GDM1 (cell line): ENCODE data around the gene ADAMTS17.

ENCODE experiments used
- DNase-seq: peaks from one replicate; lab custom pipeline; 2025; lab: John Stamatoyannopoulos, UW

The ADAMTS17 gene

DNA sequence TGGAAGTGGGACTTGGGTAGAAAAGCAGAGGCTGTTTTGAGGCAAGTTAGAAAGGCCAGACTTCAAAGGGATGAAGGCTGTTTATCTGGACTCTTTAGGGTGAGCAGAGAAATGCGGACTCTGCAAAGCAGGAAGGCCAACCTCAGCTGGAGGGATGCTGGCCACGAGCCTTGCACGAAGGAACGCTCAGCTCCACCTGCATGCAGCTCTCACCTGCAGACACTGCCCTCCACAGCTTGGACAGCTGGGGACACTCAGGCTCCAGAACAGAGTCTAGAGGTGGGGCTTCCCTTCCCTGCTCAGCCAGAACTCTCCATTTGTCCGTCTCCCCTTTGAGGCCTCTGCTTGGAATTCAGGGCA lies 229.7 kb downstream of the ADAMTS17 start:
- no peak for DNase-seq

- DNase-seq, result no peak
Observed at GRCh38 chr15:100111125-100112060, 230.4 kb downstream of the ADAMTS17 start.

- DNase-seq, result no peak
Observed at GRCh38 chr15:100109486-100110035, 232.2 kb downstream of the ADAMTS17 start.

DNA sequence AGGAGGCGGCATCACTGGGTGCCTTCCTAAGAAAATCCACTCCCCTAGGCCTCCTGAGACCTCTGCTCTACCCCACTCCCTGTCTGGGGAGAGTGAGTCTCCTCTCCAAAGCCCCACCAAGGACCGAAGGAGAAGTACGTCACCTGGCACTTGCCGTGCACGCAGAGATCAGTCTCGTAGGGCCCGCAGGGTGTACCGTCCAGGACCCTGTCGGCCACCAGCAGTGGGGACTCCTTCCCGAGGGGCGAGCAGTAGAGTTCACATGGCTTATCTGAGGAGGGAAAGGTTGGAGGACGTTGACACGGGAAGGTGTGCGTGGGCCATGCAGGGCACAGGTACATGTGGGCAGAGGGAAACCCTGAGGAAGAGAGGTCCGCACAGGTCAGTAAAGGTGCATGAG lies 232.9 kb downstream of the ADAMTS17 start:
- no peak for DNase-seq

DNA sequence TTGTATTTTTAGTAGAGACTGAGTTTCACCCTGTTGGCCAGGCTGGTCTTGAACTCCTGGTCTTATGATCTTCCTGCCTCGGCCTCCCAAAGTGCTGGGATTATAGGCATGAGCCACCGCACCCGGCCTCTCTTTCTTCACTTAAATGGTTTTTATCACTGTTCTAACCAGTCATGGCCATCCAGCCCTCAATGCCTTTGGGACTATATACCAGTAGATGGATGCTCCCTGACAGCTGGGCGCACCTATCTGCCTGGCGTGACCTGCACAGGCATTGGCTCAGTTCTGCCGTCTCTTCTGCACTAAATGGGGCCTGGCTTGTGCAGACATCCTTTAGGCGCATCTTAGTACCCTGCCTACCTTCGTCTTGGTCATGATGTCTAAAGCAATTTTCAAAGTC lies 233.4 kb downstream of the ADAMTS17 start:
- DNase-seq, result no peak

GRCh38 chr15:100107606-100108225 lies 234.1 kb downstream of the ADAMTS17 start:
- DNase-seq, result no peak

DNA sequence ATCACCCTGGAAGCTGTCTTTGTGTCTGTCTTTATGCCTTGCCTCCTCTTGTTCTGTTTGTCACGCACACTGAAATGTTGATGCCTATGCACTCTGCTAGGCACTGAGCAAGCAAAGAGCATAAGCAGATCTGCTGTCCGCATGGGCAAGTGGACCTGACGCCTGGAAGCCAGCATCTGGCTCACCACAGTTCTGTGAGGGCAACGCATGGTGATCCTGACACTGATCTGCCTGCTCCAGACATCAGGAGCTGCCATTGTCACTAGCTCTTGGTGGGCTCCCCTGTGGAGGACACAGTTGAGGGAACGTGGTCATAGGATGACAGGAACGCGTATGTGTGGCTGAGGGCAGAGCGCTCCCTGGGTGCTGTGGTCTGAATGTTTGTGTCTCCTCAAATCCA lies 234.6 kb downstream of the ADAMTS17 start:
- no peak for DNase-seq

DNA sequence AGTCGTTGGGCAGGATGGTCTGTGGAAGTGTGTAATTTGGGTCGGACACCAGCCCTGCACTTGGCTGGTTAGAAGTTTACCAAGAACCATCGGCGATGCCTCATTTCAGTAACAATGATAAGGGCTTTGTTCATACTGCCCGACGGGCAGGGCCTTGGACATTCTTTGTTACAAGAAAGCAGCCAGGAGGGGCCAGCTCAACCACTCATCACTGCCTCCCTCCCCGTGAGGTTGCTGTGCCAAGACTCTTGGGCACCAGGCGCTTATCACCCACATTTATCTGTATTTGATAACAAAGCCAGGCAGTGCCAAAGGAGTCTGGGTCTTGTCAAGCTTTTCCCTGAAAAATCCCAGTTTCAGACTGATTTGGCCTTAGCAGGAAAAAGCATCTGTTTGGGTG lies 235.0 kb downstream of the ADAMTS17 start:
- DNase-seq, result no peak

DNA sequence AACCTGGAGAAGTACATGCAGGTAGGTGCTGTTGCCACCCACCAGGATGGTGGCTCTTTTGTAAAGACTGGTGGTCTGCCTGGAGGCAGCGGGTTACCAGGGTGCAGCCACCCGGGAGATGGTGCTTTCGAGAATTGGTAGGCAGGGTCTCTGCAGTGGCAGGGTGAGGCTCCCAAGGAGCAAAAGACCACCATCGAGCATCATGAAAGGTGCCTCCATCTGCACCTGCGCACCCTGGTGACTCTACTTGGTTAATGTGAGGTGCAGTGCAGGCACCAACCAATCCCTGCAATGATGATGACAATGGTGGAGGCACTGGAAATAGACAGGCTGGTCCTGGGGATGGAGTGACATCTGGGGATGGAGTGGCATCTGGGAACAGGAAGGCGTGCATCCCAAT lies 236.7 kb downstream of the ADAMTS17 start:
- DNase-seq, result no peak

- no peak for DNase-seq
Observed at GRCh38 chr15:100104245-100104644, 237.5 kb downstream of the ADAMTS17 start.

DNA sequence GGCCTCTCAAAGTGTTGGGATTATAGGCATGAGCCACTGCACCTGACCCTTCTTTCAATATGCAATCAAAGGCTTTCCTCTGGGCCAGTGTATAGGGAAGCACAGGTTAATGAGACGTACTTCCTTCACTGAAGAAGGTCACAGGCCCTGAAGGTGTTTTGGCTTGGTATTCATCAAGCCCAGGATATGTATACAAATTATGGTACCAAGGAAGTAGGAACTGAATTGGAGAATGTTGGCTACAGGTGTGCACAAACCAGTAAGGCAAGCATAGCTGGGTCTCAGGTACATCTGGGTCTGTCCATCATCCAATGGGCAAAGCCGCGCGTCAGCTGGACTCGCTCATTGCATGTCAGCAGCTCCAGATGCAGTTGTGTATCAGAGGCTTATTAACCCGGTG lies 237.9 kb downstream of the ADAMTS17 start:
- no peak for DNase-seq

GRCh38 chr15:100101426-100102089 lies 240.2 kb downstream of the ADAMTS17 start:
- DNase-seq, result no peak

GRCh38 chr15:100100926-100101325 lies 240.8 kb downstream of the ADAMTS17 start:
- DNase-seq, result no peak

DNA sequence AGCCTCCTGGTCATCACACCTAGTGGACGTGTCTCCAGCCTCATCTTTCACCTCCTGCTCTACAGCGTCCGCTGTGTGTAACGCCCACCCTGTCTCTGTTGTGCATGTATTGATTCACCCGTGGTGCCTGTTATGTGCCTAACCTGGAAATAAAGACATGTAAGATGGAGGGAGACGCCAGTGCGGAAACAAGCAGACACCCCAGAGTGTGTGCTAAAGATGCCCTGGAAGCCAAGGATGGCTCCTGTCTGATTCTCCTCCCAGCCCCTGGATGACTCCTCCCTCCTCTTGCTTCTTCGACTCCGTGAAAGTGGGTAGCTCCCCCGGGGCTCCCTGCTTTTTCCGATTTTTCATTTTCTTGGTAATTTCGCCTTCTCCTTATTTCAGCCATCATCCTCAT lies 241.8 kb downstream of the ADAMTS17 start:
- DNase-seq, result no peak

GRCh38 chr15:100098705-100099104 lies 243.1 kb downstream of the ADAMTS17 start:
- no peak for DNase-seq

DNA sequence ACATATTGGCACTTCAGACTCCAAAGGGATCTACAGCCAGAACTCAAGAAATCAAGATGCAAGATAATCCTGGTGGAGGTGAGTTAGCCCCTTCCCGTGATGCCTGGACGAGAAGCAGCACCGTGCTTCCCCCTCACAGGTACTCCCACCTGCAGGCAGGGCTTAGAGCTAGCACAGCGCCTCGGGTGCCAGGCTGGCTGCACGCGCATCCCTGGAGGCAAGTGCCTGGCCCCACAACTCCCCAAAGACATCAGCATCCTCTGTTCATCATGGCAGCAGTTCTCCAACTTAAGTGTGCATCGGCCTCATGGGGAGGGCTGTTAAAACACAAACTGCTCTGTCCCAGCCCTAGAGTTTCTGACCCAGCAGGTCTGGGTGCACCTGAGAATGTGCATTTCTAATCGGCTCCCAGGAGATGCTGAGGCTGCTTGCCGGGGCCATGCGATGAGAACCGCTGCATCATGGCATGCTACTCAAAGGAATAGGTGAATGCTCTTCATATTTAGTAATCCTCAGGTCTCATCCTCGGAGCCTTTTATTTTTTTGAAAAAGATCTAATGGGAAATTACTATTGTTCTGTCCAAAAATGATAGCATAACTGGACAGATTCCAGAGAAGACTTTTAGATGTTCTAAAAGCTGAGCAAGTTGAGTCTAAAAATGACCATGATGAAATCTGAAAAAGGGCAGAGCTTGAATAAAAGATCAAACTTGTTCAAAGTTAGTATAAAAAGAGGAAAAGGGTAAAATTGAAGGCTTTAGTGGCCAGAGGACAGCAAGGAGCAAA lies 244.2 kb downstream of the ADAMTS17 start:
- DNase-seq, result no peak

DNA sequence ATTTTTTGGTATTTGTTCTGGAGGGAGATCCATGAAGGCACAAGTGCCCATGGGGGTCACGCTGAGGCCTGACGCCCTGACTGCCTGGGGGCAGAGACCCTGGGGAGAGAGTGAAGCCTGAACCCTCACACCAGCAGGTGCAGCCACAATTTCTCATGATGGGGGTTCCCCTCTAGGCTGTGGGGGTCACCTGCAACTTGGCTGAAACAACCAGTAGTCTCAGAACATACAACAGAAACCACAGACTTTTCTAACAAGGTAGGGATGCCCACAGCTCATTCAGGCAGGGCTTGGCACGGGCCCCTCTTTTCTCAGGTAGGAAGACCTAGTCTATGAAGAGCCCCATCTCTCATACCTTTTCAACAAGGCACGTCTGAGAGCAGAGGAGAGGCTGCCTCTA lies 245.1 kb downstream of the ADAMTS17 start:
- no peak for DNase-seq

DNA sequence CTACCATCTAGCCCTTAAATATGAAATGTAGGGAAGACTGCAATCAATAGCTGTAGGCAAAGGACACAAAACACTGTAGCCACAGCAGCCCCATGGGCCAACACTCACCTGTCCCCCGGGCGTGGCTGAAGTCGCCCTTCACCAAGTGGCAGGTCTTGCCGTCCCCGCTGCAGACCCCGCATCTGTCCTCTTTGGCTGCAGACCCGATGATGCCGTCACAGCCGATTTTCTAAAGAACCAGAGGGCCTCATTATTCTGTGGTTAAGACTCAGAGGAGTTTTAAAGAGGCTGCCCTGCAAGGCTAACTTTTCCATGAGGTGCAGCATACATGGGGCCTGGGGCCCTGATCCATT lies 245.6 kb downstream of the ADAMTS17 start:
- DNase-seq, result no peak

GRCh38 chr15:100095541-100096247 lies 246.1 kb downstream of the ADAMTS17 start:
- DNase-seq, result no peak

DNA sequence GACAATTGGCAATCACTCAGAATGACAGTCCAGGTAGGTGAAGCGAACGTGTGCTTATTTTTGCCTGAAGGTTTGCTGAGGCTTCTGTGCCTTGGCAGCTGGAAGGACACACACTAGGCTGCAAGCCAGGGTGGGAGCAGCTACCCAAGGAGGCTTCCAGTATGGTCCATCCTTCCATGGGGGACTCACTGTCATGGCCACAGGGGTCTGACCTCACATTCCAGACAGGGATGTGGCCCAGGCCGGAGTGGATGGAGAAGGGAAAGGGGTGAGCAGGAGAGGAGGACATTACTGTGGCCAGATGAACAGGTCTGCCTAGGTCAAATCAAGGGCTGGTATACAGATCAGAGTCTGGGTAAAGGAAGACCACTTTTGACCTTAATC lies 247.7 kb downstream of the ADAMTS17 start:
- DNase-seq, result no peak
